Epidermal melanocyte (primary cell): ENCODE data around the gene SSBP1.
A peak's percentile ranks its signal among the peaks of the same experiment; 100 is the strongest.
"Not testable (repeated sequence)": the region's sequence is repeated elsewhere in the genome, so short reads cannot be mapped to it uniquely, and the experiment has no call there.

Experiments
- DNase-seq: peaks from one replicate; pipeline ENCODE4 v3.0.0; 2011; ENCODE audit warnings: low spot score; ENCODE audit not compliant: insufficient read length

SSBP1 gene

DNA sequence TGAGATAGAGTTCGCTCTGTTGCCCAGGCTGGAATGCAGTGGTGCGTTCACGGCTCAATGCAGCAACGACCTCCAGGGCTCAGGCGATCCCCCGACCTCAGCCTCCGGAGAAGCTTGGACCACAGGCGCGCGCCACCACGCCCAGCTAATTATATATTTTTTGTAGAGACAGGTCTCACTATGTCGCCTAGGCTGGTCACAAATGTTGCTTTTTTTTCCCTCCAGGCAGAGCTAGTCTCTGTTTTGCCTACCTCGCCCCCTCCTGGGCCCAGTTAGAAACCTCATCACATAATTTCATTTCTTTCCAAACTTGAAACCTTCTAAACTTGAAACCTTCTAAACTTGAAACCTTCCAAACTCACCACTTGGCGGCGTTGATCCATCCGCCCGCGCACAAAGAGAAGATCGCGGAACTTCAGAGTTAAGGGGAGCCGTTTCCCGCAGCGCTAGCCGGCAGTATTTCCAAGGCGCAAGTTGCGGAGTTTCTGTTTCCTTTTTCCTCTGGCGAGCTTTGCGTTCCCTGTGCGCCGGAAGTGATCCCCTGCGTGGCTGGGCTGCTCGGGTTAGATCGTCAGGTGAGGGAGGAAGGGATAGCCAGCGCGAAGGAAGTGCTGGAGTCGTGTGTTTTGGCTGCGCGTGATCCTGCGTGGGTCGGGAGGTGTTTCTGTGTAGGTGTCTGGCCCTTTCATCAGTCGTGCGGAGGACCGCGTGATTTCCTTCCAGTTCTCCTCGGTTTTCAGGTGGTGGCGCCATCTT is at the start of gene SSBP1:
Gene SSBP1, plus strand, starts transcription at position 523 of the 756 bp plus-strand sequence. CDS start 809 bp downstream, outside the sequence.
- DNase-seq, result peak; percentile 80

- not testable (repeated sequence) for DNase-seq
Measured at GRCh38 chr7:141689072-141689825, 48.9 kb upstream of the SSBP1 start.

DNA sequence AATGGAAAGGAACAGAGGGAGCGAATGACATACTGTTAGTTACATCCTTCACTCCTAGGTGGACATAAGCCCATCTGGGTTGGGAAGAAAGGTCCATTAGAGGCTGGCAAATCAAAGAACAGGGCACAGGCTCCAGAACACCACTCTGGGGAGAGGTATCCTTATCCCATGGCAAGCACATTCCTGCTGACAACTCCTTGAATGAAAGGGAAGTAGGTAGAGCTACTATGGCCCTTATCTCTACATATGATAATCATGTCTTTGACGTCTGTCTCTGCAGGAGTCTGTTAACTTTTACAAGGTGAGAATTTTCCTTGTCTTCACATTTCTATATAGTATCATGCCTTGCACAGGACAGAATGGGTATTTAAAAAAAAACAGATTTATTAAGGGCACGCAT is 46.6 kb upstream of the SSBP1 start:
- no peak for DNase-seq

DNA sequence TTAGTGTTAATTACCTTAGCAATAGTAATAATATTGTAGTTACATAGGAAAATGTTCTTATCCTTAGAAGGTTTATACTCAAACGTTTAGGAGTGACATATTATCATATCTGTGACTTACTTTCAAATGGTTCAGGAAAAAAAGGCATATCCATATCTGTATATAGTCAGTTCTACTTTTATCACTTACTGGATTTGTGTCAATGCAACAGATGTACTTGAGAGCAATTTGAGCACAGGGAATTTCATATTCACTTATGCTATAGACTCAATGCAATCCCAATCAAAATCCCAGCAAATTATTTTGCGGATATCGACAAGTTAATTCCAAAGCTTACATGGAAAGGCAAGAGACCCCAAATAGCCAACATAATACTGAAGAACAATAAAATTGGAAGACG is 46.2 kb upstream of the SSBP1 start:
- no peak for DNase-seq

- no peak for DNase-seq
Measured at GRCh38 chr7:141693082-141693481, 45.1 kb upstream of the SSBP1 start.

- DNase-seq, result no peak
Measured at GRCh38 chr7:141695803-141696289, 42.3 kb upstream of the SSBP1 start.

GRCh38 chr7:141696348-141696747 is 41.8 kb upstream of the SSBP1 start:
- no peak for DNase-seq

DNA sequence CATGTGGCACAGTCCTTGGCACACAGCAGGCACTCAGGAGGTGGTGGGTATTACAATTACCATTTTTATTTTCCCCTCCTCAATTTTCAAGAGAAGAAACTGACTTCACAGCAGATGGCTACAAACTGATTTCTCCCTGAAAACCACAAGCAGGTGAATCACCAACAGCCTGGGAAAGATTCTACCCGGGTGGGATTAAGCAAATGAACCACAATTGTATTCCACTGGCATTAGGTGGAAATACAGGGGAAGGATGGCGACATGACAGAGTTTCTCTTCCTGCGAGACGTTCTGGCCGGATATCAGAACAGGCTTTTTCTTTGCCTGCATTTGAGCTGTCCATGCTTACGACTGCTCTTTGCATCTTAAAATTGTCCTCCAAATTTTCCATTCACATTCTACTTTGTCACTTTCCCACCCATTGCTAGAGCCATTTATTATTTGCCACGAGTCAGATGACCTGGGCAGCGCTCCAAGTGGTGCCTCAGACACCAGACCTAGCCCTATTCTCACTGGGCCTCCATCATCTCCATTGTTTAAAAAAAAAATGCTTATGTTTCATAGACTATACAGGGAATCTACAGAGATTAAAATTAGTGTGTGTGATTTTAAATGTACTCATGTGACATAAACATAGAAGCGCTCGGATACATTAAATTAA is 40.8 kb upstream of the SSBP1 start:
- DNase-seq, result no peak

- DNase-seq, result no peak
Measured at GRCh38 chr7:141698247-141699015, 39.7 kb upstream of the SSBP1 start.

- no peak for DNase-seq
Measured at GRCh38 chr7:141699860-141700259, 38.3 kb upstream of the SSBP1 start.

- no peak for DNase-seq
Measured at GRCh38 chr7:141700296-141700847, 37.8 kb upstream of the SSBP1 start.

DNA sequence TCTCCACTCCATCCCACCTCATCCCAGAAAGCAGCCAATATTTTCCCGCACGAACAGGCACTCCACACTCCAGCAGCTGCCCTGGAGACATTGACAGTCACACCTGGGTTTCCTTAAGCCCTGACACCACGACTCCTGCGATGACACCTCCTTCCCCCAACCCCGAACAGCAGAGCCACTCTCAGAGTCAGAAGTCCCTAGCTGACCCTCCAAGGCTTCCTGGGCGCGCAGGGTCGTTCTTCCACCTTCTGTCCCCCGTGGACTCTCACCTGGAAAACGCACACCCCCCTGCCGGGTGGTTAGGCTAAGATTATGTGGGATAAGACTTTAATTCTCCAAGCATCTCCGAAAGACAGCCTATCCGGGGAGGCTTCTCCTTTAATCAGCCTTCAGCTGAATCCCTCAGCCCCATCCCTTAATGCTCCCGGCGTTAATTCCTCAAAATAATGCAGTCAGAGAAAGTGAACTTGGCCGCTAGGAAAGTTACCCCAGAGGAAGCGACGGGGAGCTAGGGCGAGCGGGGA is 37.2 kb upstream of the SSBP1 start:
- DNase-seq, result no peak

GRCh38 chr7:141701489-141702046 is 36.6 kb upstream of the SSBP1 start:
- no peak for DNase-seq

- DNase-seq, result no peak
Measured at GRCh38 chr7:141702047-141702567, 36.1 kb upstream of the SSBP1 start, which contains the start of gene DENND11. DENND11 (minus strand) TSS chr7:141702166; CDS start chr7:141702153, 13 bp downstream.

DNA sequence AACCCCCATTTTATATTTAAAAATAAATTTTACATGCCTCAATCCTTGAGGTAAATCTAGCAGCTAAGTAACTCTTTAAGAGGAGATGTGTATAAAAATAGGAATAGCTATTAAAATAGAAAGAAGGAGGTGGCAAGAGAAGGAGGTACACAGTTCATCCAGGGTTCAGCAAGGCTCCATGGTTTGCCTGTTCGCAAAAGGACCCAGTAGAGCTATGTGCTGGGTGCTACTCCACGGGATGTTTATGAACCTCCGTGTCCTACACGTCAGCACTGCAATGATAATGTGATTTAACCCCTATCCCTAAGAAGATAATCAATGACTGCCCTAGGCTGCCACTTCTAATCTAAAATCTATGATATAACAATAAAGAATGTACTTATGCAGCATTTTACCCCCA is 35.3 kb upstream of the SSBP1 start:
- DNase-seq, result no peak

GRCh38 chr7:141704112-141704511 is 34.0 kb upstream of the SSBP1 start:
- no peak for DNase-seq

GRCh38 chr7:141704741-141705140 is 33.4 kb upstream of the SSBP1 start:
- DNase-seq, result no peak

- DNase-seq, result no peak
Measured at GRCh38 chr7:141706239-141707064, 31.7 kb upstream of the SSBP1 start.

DNA sequence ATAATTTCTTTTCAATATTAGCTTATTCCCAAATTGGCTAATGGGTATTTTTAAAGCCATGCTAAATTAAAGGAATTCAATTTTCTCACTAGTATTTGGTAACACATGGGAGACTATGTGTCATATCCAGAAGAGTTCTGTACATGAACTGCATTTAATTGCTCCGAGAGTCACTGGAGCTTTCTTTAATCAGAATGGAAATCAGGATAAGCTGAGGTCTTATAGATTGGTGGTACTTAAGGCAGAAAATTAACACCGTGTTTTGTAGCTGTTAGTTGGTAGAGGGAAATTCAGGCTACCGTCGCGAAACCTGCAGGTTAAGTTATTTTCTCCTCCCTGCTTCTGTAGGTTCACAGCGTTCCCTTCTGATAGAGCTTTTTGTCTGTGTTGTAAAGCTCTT is 29.8 kb upstream of the SSBP1 start, which contains the start of gene WEE2:
Gene WEE2, plus strand, starts transcription at position 3 of the 400 bp plus-strand sequence. CDS start 406 bp downstream, outside the sequence.
- no peak for DNase-seq
